G401 (cell line): ENCODE results near the gene DSG3. TPM values are rescaled to one million over a fixed set of nuclear protein-coding genes. Genes with fewer than 3 reads are reported as not detected.

Source experiments
- DNase-seq: peaks from one replicate; pipeline ENCODE4 v3.0.0-alpha.2; 2015; ENCODE audit warnings: low spot score
- in situ Hi-C: cut with HindIII; loops from 2 replicates; pipeline ENCODE4 v1.10.0; 2016; ENCODE audit warnings: low sequenced_read_pairs, mixed read lengths
- total RNA-seq: library from RNA; depleted of rRNA; stranded (reverse); fragments of >200 nt; shearing (Covaris generic); gene quantifications from 2 replicates; pipeline ENCODE4 v1.2.3, GENCODE V29; 2014; rRNA removed

The DSG3 gene, protein sequence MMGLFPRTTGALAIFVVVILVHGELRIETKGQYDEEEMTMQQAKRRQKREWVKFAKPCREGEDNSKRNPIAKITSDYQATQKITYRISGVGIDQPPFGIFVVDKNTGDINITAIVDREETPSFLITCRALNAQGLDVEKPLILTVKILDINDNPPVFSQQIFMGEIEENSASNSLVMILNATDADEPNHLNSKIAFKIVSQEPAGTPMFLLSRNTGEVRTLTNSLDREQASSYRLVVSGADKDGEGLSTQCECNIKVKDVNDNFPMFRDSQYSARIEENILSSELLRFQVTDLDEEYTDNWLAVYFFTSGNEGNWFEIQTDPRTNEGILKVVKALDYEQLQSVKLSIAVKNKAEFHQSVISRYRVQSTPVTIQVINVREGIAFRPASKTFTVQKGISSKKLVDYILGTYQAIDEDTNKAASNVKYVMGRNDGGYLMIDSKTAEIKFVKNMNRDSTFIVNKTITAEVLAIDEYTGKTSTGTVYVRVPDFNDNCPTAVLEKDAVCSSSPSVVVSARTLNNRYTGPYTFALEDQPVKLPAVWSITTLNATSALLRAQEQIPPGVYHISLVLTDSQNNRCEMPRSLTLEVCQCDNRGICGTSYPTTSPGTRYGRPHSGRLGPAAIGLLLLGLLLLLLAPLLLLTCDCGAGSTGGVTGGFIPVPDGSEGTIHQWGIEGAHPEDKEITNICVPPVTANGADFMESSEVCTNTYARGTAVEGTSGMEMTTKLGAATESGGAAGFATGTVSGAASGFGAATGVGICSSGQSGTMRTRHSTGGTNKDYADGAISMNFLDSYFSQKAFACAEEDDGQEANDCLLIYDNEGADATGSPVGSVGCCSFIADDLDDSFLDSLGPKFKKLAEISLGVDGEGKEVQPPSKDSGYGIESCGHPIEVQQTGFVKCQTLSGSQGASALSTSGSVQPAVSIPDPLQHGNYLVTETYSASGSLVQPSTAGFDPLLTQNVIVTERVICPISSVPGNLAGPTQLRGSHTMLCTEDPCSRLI
- total RNA-seq: not detected in 2 replicates

DNA sequence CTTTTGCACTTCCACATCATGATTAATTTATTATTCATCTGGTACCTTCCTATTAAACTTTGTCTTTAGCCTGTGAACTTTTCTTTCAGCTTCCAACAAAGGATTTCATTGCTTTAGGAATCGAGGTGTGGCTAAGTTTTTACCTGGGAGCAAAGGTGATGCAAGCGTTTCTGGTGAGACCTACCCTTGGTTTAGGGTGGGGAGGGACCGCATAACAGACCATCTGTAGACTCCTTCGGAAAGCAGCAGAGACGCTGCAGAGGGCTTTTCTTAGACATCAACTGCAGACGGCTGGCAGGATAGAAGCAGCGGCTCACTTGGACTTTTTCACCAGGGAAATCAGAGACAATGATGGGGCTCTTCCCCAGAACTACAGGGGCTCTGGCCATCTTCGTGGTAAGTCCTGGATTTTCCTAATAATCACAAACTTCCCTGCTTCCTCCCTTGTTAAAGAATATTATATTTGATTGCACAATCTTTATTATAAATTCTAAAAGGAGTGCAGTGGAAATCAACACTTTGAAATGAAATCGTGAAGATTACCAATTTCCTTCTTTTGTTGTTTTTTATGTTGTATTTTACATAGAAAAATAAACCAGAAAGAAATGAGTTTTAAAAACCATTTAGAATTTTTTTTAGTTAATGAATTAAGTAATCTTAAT, at the start of gene DSG3:
Gene DSG3 (plus strand): TSS at position 212 of the 662 bp plus-strand sequence. CDS start 137 bp downstream, at position 349.
- in situ Hi-C loops: no loop called here
- no peak for DNase-seq

DNA sequence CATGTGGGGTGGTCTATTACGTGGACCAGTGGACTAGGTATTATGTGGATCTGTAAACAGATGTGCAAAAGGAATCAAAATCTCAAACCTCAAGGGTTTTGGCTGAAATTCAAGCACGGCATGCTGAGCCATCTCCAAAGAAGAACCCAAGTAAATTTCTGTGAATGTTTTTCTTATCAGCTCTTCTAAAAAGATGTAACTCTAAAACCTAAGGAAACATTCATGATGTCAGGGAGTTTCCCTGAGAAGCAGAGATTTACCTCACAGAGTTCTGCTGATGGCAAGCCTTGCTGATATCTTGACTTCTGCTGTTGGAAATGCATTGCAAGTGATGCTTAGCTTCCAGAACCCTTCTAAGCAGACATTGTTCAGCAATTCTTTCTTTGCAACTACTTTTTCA, 49.4 kb upstream of the DSG3 start:
- in situ Hi-C loops: no loop called here
- DNase-seq: no peak

DNA sequence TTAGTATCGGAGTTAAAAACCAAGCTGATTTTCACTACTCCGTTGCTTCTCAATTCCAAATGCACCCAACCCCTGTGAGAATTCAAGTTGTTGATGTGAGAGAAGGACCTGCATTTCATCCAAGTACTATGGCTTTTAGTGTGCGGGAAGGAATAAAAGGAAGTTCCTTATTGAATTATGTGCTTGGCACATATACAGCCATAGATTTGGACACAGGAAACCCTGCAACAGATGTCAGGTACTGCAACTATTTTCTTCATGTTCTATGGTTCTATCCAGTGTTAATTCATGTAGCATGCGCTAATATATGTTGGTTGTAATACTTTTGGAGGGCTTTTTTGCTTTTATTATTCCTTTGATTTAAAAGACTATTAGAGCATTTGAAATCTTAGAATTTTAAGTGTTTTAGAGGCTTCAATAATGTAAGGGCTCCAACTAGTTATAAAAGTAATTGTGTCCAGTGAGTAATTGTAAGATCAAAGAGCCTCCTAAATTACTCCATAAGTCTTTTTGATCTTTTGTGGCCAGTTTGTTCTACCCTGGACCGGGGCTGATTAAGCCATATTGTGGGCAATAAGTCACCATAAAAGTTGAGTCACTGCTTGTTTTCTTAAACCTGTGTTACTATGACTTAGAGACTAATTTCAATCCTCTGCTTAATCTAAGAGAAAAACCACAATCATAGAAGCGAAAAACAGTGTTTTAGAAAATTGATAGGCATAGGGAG, 48.1 kb upstream of the DSG3 start:
- DNase-seq: no peak
- in situ Hi-C loops: no loop called here

DNA sequence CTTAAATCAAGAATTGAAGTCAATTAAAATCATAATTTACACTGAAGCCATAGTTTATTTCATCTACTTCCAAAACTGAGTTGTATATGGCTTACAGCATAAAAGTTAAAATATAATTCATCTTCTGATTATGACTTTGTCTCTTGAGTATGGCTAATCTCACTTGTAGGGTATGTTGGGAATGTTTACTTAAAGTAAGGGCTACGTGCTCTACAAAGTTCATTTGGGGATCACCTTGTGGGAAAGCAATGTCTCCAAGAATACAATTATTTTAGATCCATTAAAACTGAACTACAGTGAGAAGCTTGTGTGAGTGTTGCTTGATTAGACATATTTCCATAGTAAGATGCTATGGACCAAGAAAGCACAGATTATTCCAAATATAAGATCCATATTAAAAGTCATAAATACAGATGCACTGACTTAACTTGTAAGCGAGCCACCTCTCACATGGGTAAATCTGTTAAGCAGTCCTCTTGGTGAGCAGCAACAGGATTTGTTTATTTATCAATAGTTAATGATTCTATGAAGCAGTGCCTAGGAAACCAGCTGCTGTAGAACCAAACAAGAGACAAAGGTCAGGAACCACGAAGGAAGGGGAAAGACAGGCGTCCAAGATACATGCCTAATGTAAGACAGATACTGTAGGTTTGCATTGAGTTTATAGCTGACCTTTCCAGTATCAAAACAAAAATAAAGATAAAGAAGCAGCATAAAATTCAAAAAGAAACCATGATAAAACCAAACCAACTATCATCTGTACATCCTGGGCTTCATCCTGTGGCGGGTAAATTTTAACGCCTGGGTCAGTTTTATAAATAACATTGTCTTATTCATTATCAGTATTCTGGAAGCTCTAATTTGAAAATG, 46.1 kb upstream of the DSG3 start:
- no peak for DNase-seq

DNA sequence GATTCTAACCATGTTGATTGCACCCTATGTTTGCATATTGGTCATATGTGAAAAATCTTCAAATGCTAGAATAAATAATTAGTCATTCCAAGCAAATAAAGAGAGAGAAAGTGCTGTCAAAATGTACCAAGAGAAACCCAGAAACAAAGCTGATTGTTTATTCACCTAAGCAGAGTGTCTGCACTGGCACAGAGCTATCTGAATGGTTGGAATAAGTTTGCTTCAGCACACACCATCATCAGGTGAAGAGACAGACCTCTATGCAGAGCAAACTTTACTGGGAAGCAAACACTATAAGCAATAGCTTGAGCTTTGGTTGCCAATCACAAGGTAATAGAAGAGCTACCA, 45.5 kb upstream of the DSG3 start:
- no peak for DNase-seq

More for the DNA sequence above, 46.1 kb upstream of the DSG3 start:
- in situ Hi-C loops: no loop called here

DNA sequence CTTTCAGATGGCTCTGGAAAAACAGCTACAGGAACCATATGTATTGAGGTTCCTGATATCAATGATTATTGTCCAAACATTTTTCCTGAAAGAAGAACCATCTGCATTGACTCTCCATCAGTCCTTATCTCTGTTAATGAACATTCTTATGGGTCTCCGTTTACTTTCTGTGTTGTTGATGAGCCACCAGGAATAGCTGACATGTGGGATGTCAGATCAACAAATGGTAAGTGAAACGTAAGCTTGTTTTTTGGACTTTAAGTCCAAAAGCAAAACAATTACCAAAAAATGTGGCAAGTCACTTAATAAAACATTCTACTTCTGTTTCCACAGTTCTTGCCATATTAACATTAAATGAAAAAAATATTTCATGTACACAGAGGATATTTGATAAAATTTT, 44.1 kb upstream of the DSG3 start:
- in situ Hi-C loops: no loop called here
- DNase-seq: no peak

More for the DNA sequence above, 45.5 kb upstream of the DSG3 start:
- in situ Hi-C loops: no loop called here

DNA sequence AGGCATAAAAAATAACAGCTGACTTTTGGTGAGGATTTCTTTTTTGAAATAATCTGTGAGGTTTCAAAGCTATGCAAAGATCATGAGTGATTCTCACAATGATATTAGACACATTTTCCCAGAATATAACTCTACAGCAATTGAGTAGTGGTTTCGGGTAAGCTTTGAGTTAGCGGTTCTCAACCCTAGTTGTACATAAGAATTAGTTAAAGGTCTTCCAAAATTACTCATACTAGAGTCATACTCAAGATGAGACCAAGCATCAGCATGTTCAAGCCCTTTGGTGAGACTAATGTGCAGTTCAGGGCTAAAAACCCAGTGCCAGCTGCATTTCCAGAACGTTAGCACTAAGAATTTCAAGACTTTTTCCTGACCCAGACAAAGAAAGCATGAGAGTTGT, 39.9 kb upstream of the DSG3 start:
- DNase-seq: no peak
- in situ Hi-C loops: no loop called here

DNA sequence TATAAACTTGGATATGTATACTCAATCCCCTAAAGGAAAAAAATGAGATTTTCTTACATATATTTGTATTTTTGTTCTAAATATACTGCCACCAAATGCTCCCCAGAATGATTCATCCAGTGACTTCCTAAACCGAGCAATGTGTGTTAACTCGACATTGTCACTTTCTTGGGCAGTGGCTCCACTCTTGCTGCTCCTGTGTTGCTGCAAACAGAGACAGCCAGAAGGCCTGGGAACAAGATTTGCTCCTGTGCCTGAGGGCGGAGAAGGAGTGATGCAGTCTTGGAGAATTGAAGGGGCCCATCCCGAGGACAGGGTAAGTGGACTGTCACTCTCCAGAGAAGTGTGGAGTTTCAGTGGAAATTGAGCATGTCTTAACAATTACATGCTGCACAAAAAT, 38.3 kb upstream of the DSG3 start:
- no peak for DNase-seq
- in situ Hi-C loops: no loop called here

DNA sequence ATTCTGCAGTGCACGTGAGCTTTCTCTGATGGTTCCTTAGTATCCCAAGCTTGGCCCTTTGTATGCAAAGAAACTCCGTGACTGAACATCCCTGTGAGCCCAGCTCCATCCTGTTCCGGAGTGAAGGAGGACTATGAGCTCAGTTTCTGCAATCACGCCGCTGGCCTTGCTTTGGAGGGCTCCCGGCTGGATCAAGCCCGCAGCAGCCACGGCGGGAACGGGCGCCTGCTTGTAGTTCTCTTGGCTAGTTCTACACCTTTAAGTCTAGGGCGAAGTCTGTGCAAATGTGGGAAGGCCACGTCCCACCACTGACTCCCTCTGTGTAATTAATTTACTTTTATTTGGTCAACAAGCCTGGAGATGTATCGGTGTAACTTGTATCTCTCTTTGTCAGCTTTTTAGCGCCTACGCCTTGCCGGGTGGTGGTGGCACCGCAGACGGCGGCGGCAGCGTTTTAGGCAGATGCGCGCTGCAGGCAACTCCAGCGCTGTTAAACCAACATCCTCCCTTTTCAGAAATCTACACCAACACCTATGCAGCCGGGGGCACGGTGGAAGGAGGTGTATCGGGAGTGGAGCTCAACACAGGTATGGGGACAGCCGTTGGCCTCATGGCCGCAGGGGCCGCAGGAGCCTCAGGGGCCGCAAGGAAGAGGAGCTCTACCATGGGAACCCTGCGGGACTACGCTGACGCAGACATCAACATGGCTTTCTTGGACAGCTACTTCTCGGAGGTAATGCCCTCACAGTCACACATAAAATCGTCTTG, 36.6 kb upstream of the DSG3 start:
- in situ Hi-C loops: no loop called here
- DNase-seq: no peak

DNA sequence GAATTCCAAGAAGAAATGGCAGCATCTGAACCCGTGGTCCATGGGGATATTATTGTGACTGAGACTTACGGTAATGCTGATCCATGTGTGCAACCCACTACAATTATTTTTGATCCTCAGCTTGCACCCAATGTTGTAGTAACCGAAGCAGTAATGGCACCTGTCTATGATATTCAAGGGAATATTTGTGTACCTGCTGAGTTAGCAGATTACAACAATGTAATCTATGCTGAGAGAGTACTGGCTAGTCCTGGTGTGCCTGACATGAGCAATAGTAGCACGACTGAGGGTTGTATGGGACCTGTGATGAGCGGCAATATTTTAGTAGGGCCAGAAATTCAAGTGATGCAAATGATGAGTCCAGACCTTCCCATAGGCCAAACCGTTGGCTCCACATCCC, 34.4 kb upstream of the DSG3 start:
- DNase-seq: no peak
- in situ Hi-C loops: no loop called here

DNA sequence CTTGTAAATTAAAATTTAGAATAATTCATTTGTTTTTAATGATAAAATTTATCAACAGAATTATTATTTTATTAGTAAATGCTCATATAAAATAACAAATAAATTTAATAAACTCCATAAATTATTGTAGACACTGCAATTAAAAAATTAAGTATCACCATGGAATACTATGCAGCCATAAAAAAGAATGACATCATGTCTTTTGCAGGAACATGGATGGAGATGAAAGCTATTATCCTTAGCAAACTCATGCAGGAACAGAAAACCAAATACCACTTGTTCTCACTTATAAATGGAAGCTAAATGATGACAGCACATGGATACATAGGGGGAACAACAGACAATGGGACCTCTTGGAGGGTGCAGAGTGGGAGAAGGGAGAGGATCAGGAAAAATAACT, 29.7 kb upstream of the DSG3 start:
- DNase-seq: no peak
- in situ Hi-C loops: no loop called here

DNA sequence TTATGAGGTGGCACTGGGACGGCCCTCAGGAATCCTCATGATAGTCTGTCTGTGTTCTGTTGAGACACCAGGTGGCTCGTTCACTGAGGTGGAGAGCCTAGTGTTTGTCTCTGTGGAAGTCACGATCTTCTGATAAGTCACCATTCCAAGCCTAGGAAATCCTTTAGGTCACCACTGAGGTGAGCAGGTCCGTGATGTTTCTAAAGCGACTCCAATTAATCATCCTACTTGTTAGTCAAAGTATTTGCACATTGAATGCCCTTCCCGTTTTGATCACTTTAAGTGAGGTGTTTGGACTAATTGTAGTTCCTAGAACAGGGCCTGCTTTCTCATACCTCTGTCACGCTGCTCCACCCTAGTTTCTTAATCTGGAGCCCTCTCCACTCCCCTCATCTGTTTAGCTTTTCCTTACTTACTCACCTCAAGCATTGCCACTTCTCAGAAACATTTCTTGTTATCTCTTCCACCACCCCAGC, 28.0 kb upstream of the DSG3 start:
- in situ Hi-C loops: no loop called here
- DNase-seq: no peak

DNA sequence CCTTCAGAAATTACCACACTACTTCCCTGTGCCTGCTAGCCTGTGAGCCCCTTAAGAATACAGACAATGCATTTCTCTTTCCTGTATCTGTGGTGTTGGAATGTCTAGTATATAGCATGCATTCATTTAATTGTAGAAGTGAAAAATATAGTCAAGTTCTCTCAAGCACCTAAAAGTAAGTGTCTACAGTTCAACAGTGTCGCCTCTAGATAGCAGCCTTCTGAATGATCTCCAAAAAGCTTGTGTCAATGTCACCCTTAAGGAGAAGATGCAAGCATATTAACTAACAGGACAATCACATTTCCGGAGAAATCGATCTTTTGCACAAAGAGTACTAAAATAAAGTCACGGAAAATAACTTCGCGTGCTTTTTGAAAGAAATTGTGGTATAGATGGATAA, 27.5 kb upstream of the DSG3 start:
- in situ Hi-C loops: no loop called here
- DNase-seq: no peak

DNA sequence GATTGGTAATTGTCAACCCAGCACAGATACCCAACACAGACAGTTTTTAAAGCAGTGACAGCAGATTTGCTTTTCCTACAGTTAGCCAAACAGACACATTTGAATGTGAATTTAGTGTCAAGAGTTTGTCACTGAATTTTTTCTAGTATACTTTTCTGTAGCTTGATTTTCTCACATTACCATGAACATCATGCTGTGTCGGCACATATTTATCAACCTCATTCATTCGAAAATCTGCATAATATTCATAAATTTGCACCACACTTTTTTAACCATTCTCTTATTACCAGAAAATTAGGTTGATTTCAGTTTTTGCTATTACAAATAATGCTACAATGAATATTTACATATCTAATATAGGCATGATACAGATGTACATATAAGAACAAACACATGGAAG, 27.0 kb upstream of the DSG3 start:
- no peak for DNase-seq
- in situ Hi-C loops: no loop called here

DNA sequence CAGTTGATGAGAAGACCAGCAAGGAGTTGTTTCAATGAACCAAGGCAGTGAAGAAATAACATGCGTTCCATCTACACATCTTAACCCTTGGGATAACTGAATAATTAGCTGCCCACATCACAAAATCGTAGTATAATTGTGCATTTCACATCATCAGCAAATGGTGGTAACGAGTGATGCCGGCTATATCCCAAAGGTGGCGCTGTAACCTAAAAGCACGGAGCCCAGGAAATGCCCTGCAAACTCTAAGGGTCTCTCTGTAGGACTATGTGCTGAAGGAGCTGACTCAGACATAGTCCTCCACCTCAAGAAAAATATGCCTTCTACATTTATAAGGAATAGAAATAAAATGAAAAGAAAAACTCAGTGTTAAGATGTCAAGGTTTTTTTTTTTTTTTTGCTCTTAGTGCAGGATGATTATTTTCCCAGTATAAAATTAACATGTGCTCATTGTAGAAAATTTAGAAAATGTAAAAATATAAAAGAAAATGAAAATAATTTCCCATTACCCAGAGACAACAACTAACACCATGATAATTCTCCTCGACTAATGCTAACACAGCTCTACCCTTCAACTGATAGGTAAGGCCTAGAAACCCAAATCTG, 23.1 kb upstream of the DSG3 start:
- in situ Hi-C loops: no loop called here
- DNase-seq: no peak

DNA sequence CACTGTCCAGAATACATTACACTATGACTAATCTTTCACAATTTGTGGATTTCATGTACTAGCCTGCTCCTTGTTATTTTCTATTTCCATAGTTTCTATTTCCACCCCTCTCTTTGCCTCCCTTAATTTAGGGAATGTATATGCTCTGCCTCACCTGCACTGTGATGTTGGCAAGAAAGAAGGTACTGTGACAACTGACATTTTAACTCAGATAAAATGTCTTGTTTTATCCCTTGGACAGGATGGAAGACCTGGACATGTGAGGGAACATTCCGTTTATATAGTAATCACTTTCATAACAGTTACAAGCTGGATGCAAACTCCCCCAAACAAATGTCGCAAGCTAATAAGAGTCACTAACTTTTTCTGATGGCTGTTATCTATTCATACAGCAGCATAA, 21.5 kb upstream of the DSG3 start:
- in situ Hi-C loops: no loop called here

DNA sequence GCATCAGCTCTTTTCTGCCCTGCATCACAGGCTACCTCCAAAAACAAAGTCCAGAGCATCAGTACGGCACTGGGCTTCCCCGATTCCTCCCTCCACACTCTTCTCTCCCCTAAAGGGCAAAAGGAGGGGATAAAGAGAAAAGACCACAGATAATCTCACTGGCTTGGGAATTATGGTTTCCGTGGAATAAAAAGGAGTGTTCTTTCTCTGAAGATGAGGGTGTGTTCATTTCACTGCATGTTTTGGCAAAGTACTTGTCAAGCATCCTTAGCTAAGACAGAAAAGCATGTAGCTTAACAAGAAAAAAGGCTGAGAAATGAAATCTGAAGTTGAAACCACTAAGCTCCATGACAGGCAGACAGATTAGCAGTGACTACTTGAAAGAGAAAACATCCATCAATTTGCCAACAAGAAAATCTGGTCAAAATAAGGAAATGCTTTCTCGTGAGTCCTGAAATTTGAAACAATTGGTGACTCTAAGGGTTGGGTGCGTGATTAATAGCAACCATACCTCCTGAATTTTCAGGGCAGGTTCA, 20.6 kb upstream of the DSG3 start:
- no peak for DNase-seq
- in situ Hi-C loops: no loop called here

More for the DNA sequence above, 21.5 kb upstream of the DSG3 start:
- no peak for DNase-seq
